GM19023 (cell line): ENCODE results near the gene SNX3.
A peak's percentile ranks its signal among the peaks of the same experiment; 100 is the strongest.
"Not testable (repeated sequence)": the region's sequence is repeated elsewhere in the genome, so short reads cannot be mapped to it uniquely, and the experiment has no call there.

Experiments used
- ATAC-seq: cut with Tn5 transposase; IDR thresholded peaks from one replicate; pipeline ENCODE4 v1.9.1; 2021; ENCODE audit warnings: mild to moderate bottlenecking, moderate library complexity; ENCODE audit not compliant: unreplicated experiment

The SNX3 gene

GRCh38 chr6:108263371-108263770 lies 2.5 kb upstream of the SNX3 start:
- no peak for ATAC-seq

GRCh38 chr6:108260126-108260808 lies 573 bp downstream of the SNX3 start:
- ATAC-seq, result peak; percentile 7

- ATAC-seq, result no peak
These were observed 6.1 kb downstream of the SNX3 start for GRCh38 chr6:108254433-108255410.

DNA sequence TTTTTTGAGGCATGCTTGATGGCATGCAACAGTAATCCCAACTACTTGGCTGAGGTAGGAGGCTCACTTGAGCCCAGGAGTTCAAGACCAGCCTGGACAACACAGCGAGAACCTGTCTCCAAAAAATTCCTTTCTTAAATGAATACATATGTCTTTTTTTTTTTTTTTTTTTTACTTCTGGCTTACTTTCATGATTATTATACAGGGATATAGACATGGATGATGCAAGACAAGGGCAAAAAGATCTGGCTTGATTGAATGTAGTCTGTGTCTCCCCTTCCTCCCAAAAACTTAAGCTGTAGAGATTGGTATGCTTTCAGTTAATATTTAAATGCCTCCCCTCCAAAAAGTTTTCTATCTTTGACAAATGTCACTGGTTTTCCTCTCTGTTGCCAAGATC lies 7.6 kb downstream of the SNX3 start:
- ATAC-seq, result no peak

DNA sequence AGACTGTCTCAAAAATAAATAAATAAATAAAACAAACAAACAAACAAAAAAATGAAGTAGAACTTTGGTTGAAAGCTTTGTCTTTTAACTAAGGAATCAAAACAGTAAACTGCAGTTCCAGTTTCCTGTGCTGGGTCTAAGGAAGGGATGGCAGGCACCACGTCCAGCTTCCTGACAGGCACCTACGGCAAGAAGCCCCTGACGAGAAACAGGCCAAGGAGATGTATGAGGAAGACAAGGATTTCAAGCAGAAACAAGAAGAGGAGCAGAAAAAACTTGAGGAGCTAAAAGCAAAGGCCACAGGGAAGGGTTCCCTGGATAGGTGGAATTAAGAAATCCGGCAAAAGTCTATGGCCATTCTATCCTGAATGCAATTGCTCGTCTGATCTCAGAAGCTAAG lies 8.8 kb downstream of the SNX3 start:
- no peak for ATAC-seq

GRCh38 chr6:108251252-108251651 lies 9.6 kb downstream of the SNX3 start:
- no peak for ATAC-seq

GRCh38 chr6:108250240-108250866 lies 10.5 kb downstream of the SNX3 start:
- no peak for ATAC-seq

DNA sequence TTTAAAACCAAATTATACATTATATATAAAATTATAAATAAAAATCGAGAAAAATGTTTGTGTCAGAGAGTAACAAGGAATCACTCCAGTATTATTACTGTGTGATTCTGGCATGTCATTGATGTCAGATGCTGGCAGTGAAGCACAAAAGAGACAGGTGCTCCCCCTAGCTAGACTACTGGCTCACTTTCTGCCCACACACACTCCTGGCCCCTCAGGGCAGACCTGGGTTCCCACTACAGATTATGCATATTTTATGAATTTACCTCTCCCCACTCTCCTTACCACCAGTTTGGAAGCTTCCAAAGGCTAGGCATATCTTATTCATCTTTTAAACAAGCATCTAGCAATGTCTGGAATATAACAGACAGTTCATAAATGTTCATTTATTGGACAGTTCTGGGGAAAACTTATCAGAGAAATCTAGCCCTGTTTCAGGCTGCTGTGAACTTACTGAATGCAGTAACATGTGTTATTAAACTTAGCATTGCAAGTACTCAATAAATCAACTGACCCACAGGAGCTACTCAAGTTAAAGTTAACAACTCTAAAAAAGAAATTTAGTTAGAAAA lies 12.8 kb downstream of the SNX3 start:
- ATAC-seq, result no peak

GRCh38 chr6:108245095-108245494 lies 15.7 kb downstream of the SNX3 start:
- not testable (repeated sequence) for ATAC-seq

GRCh38 chr6:108243836-108244235 lies 17.0 kb downstream of the SNX3 start:
- no peak for ATAC-seq

DNA sequence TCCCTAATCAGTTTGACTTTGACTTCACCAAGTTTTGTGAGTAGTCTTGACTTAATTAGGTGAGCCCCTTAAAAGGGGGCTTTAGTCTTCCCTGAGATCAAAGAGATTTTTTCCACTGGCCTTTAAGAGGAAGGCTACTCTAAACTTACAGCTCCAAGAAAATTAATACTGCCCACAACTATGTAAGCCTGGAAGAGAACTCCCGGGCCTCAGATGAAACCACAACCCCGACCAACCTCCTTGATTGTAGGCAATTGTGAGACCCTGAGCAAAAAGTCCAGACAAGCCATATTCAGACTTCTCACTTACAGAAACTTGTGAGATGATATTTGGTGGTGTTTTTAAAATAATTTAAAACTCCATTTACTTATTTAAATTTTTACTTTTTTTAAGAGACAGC lies 18.1 kb downstream of the SNX3 start:
- ATAC-seq, result no peak

DNA sequence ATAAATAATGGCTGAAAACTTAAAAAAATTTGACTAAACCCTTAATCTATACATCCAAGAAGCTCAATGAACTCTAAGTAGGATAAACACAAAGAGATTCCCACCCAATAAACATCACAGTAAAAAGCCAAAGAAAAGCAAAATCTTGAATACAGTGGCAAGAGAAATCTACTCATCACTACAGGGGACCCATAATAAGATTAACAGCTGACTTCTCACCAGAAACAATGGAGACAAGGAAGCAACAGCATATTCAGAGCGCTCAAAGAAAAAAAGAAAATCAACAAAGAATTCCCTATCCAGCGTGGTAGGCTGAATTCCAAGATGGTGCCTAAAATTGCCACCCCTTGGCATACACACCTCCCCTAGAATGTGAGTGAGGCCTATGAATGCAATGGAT lies 18.6 kb downstream of the SNX3 start:
- ATAC-seq, result no peak

- no peak for ATAC-seq
These were observed 22.5 kb downstream of the SNX3 start for GRCh38 chr6:108238322-108238721.

GRCh38 chr6:108236791-108237190 lies 24.0 kb downstream of the SNX3 start:
- ATAC-seq, result no peak

DNA sequence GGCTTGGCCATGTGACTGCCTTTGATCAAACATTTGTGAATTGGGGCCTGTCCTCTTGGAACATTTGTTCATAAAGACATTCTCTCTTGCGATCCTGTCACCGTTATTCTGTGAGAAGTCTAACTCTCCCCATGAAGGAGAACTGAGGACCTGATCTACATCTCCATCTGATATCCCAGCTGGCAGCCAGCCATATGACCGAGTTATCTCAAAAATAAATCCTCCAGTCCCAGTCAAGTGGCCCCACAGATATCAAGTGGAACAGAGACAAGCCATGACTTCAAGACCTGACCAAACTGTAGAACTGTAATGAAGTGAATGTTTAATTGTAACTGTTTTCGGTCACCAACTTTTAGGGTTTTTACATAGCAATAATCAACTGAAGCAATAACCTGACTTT lies 25.7 kb downstream of the SNX3 start:
- ATAC-seq, result no peak

DNA sequence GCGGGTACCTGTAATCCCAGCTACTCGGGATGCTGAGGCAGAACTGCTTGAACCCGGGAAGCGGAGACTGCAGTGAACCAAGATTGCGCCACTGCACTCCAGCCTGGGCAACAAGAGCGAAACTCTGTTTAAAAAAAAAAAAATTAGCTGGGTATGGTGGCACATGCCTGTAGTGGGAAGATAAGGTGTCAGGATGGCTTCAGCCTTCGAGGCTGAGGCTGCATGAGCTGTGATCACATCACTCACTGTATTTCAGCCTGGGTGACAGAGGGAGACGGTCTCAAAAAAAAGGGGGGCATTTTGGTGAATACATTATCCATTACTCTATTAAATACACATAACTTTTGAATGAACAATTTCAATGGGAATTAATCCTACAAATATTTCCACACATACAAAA lies 32.4 kb downstream of the SNX3 start:
- ATAC-seq, result no peak

GRCh38 chr6:108227290-108227689 lies 33.5 kb downstream of the SNX3 start:
- ATAC-seq, result no peak

DNA sequence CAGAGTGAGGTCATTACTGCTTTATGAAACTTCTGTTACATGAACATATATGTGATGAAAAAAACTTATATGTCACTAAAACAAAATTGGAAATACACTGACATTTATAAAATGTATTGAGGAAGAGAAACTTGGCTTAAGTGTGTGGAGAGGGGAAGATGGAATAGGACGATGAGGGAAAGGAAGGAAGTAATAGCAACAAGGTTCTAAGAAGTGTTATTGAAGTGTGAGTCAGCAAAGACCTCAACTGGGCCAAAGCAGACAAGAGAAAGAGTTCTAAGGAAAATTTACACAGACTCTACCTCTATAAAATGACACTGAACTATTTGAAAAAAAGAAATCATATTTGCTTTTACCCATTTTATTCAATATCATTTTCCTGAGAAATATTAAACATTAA lies 38.3 kb downstream of the SNX3 start:
- ATAC-seq, result no peak

DNA sequence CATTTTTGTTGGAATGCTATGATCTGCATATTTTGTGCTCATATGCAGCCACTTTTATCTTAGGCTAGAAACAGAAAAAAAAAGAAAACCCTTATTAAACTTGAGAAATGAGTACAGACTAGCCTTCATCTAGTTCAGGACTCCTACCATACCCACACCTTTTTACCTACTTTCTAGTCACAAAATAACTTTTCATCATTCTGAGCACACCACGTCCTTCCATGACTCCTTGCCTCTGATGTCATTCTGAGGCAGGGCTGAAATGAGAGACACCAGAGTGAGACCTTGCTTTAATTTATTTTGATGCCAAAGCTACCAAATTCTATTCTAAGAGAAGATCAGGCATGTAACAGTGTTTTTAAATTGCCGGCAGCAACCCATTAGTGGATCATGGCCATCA lies 38.8 kb downstream of the SNX3 start:
- no peak for ATAC-seq

DNA sequence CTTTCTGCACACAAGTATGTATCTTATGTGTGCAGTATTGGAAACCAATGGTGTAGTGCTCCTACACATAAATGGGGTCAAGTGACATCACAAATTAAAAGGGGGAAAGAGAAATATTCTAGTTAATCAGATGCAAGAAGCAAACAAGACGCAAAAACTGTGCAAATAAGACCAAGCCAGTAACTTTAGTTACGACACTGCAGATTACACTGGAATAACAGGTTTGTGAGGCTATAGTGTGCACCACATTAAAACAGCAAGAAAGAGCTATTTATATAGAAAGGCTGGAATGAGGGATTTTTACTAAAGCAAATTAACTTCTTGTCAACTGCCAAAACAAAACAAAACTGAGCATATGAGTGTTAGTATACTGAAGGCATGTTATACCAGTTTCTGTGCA lies 49.2 kb downstream of the SNX3 start:
- ATAC-seq, result no peak

- no peak for ATAC-seq
These were observed 50.3 kb downstream of the SNX3 start for GRCh38 chr6:108210556-108210955.
